HepG2 (cell line): ENCODE results near the gene BLID. TPM values are rescaled to one million over a fixed set of nuclear protein-coding genes. Genes with fewer than 3 reads are reported as not detected.

ENCODE experiments used
- ATAC-seq: fragments of 200-7000 bp; cut with Tn5 transposase; 3 replicates; pipeline ENCODE4 v1.9.1; 2020; ENCODE audit warnings: mild to moderate bottlenecking, moderate library complexity
- BruUV-seq: library from RNA; stranded (reverse); fragments of 400-500 nt; replicated peaks from 2 replicates; lab custom pipeline; 2021; lab: Mats Ljungman, UMichigan
- CTCF ChIA-PET: fragments of 300-600 bp; formaldehyde crosslinking; extraction: SDS; loops from one replicate; lab custom pipeline; 2021; ENCODE audit warnings: low total read pairs, inconsistent platforms, low intra/inter-chr PET ratio; lab: Yijun Ruan, JAX
- POLR2A ChIA-PET: fragments of 350-600 bp; sonication (Branson Sonifier 250); formaldehyde crosslinking; loops from one replicate; lab custom pipeline; 2020; ENCODE audit warnings: antibody characterized with exemption, inconsistent platforms; lab: Yijun Ruan, JAX
- DNase-seq: peaks from one replicate; pipeline ENCODE4 v3.0.0-alpha.2; 2015; ENCODE audit warnings: low spot score
- FAIRE-seq: peaks from 3 replicates; lab custom pipeline; 2011; peaks lifted over from hg19 to GRCh38; lab: Jason Lieb, UNC
- H2AFZ ChIP-seq: one replicate; pipeline ENCODE4 v1.6.1; 2011; ENCODE audit warnings: low read length, inconsistent platforms
- H3K27ac ChIP-seq: fragments of 300-600 bp; 3 replicates; pipeline ENCODE4 v1.8.0; 2011; ENCODE audit warnings: mixed run types, mild to moderate bottlenecking, mixed read lengths, low read length, inconsistent platforms; ENCODE audit not compliant: insufficient read depth; ENCODE audit errors: extremely low read length
- H3K27me3 ChIP-seq, 2 experiments: fragments of 200-600 bp in 1 of 2; 2 replicates in 1 of 2; 3 replicates in 1 of 2; pipeline versions ENCODE4 v1.6.0 to v1.8.0; 2011; ENCODE audit warnings: low read length in 2 of 2, mild to moderate bottlenecking in 2 of 2, moderate library complexity in 2 of 2, inconsistent platforms in 1 of 2; ENCODE audit not compliant: insufficient read depth in 2 of 2, control insufficient read depth in 1 of 2
- H3K36me3 ChIP-seq, 2 experiments: fragments of 200-600 bp in 1 of 2; replicated peaks in 1 of 2; 2 replicates in 1 of 2; 3 replicates in 1 of 2; pipeline versions ENCODE4 v1.5.1 to v1.8.0; 2011; ENCODE audit warnings: low read length in 2 of 2, inconsistent platforms in 1 of 2; ENCODE audit not compliant: insufficient read depth in 2 of 2, control insufficient read depth in 1 of 2
- H3K4me1 ChIP-seq: 2 replicates; pipeline ENCODE4 v1.5.1; 2012; ENCODE audit warnings: low read length, inconsistent platforms; ENCODE audit not compliant: insufficient read depth
- H3K4me2 ChIP-seq: 2 replicates; pipeline ENCODE4 v1.6.0; 2011; ENCODE audit warnings: low read depth, low read length, inconsistent platforms
- H3K4me3 ChIP-seq, 3 experiments: fragments of 200-600 bp in 1 of 3; sonication (generic), shearing (Covaris generic) in 1 of 3; replicated peaks in 1 of 3; 2 replicates each; pipeline ENCODE4 v1.5.1; 2011 to 2016; ENCODE audit warnings: low read length in 3 of 3, inconsistent platforms in 2 of 3, low read depth in 2 of 3, mild to moderate bottlenecking in 2 of 3, control low read depth in 1 of 3, mixed read lengths in 1 of 3; ENCODE audit not compliant: insufficient read depth in 1 of 3
- H3K79me2 ChIP-seq: one replicate; pipeline ENCODE4 v1.6.1; 2011; ENCODE audit warnings: low read length, inconsistent platforms; ENCODE audit not compliant: insufficient read depth
- H3K9ac ChIP-seq: 2 replicates; pipeline ENCODE4 v1.6.0; 2011; ENCODE audit warnings: mild to moderate bottlenecking, low read depth, low read length, inconsistent platforms; ENCODE audit not compliant: insufficient read depth
- H3K9me3 ChIP-seq: 2 replicates; pipeline ENCODE4 v1.5.1; 2012; ENCODE audit warnings: mild to moderate bottlenecking, low read length
- H4K20me1 ChIP-seq: 2 replicates; pipeline ENCODE4 v1.6.0; 2011; ENCODE audit warnings: inconsistent platforms, mild to moderate bottlenecking, low read length, moderate library complexity; ENCODE audit not compliant: insufficient read depth
- FIP1L1 ChIP-seq: fragments of 200-400 bp; formaldehyde crosslinking; IDR thresholded peaks from 2 replicates; pipeline ENCODE4 v1.6.1; 2018; ENCODE audit warnings: low read depth, mild to moderate bottlenecking, low read length, moderate library complexity, borderline replicate concordance; ENCODE audit not compliant: insufficient read depth
- FOXO1 ChIP-seq: sonication (generic); formaldehyde crosslinking; IDR thresholded peaks from 2 replicates; pipeline ENCODE4 v1.4.0; 2020; ENCODE audit warnings: missing genetic modification reagents
- KMT2A ChIP-seq: sonication (generic); formaldehyde crosslinking; IDR thresholded peaks from 2 replicates; pipeline ENCODE4 v1.4.0; 2020; ENCODE audit warnings: missing genetic modification reagents
- MBD4 ChIP-seq: IDR thresholded peaks from 2 replicates; pipeline ENCODE4 v1.6.1; 2012; ENCODE audit warnings: low read length, inconsistent platforms, borderline replicate concordance
- NKX3-1 ChIP-seq: sonication (generic); formaldehyde crosslinking; IDR thresholded peaks from 2 replicates; pipeline ENCODE4 v1.5.0; 2020; ENCODE audit warnings: missing genetic modification reagents
- NPAS2 ChIP-seq: sonication (generic); formaldehyde crosslinking; IDR thresholded peaks from 2 replicates; pipeline ENCODE4 v1.8.0; 2022; ENCODE audit warnings: mild to moderate bottlenecking, missing genetic modification reagents, borderline replicate concordance
- ONECUT2 ChIP-seq: sonication (generic); formaldehyde crosslinking; IDR thresholded peaks from 2 replicates; pipeline ENCODE4 v1.4.0; 2020; ENCODE audit warnings: missing genetic modification reagents
- PAF1 ChIP-seq: IDR thresholded peaks from 2 replicates; pipeline ENCODE4 v1.6.1; 2016; ENCODE audit warnings: missing genetic modification reagents, missing compliant biosample characterization
- RERE ChIP-seq: IDR thresholded peaks from 2 replicates; pipeline ENCODE4 v1.6.1; 2016; ENCODE audit warnings: low read depth, missing genetic modification reagents, missing compliant biosample characterization
- SMC3 ChIP-seq: IDR thresholded peaks from 2 replicates; pipeline ENCODE4 v1.6.1; 2011; ENCODE audit warnings: low read length, improper control_type of control experiment
- SNRNP70 ChIP-seq: fragments of 200-400 bp; formaldehyde crosslinking; IDR thresholded peaks from 2 replicates; pipeline ENCODE4 v1.6.1; 2017; ENCODE audit warnings: mild to moderate bottlenecking, low read depth, low read length, moderate library complexity
- ZKSCAN8 ChIP-seq: IDR thresholded peaks from 2 replicates; pipeline ENCODE4 v1.6.1; 2016; ENCODE audit warnings: borderline replicate concordance, missing genetic modification reagents, missing compliant biosample characterization
- ZNF629 ChIP-seq: sonication (generic); formaldehyde crosslinking; conservative IDR thresholded peaks from 2 replicates; pipeline ENCODE4 v1.5.0; 2020; ENCODE audit warnings: missing genetic modification reagents
- ZNF7 ChIP-seq: IDR thresholded peaks from 2 replicates; pipeline ENCODE4 v1.6.1; 2016; ENCODE audit warnings: missing biosample characterization, missing genetic modification reagents
- WGBS: methylation state at CpG from one replicate; pipeline ENCODE4 v1.1.6; 2017; ENCODE audit warnings: low lambda C conversion rate; 5-methylcytosine and 5-hydroxymethylcytosine counted together
- in situ Hi-C: cut with HindIII; loops from 2 replicates; pipeline ENCODE4 v1.10.0; 2017; ENCODE audit warnings: low pct_unique_long_range_greater_than_20kb; ENCODE audit not compliant: extremely low pct_ligation_motif_present
- intact Hi-C: fragments of 100-400 bp; cut with micrococcal nuclease; formaldehyde crosslinking; loops from one replicate; pipeline ENCODE4 v1.10.0; 2022; ENCODE audit not compliant: unreplicated experiment
- polyA plus RNA-seq, 8 experiments: library from polyadenylated mRNA; depleted of rRNA in 3 of 8; stranded (reverse) in 7 of 8; unstranded in 1 of 8; fragments of >200 nt; fragmentation: Illumina TruSeq in 4 of 8; extraction: Trizol in 4 of 8; gene quantifications; 2 replicates each; pipeline versions ENCODE4 v1.2.1 to v1.2.3, GENCODE V29; 2011 to 2016; ENCODE audit warnings: low read depth in 4 of 8, missing spikeins in 1 of 8, mixed read lengths in 1 of 8; ENCODE audit not compliant: insufficient read depth in 1 of 8
- total RNA-seq, 5 experiments: library from RNA; depleted of rRNA; stranded (reverse); fragments of >200 nt; fragmentation: Illumina TruSeq; extraction: Trizol; gene quantifications; 2 replicates each; pipeline ENCODE4 v1.2.3, GENCODE V29; 2016; ENCODE audit warnings: low read depth in 1 of 5

BLID gene
- total and polyA plus RNA-seq, 2 of the 13 experiments (the other 11 are each of a cell fraction or from before 2014, with no cell fraction given) = not detected

GRCh38 chr11:122076512-122077120, 39.4 kb downstream of the BLID start:
- no peaks in the 10 kb centered on the region for H4K20me1 ChIP-seq
- H3K9me3 ChIP-seq = no peaks in the 10 kb centered on the region
- FAIRE-seq (no peak), ATAC-seq (no peak), DNase-seq (no peak)
- H3K4me2 ChIP-seq = no peak overlapping the region
- no peak overlapping the region for H2AFZ ChIP-seq
- no peak for TF ChIP-seq ZNF629 (CRISPR knock-in tag)
- no peak for TF ChIP-seq SMC3
- no peak for TF ChIP-seq ZKSCAN8 (CRISPR knock-in tag)
- TF ChIP-seq ZNF7 (CRISPR knock-in tag) = no peak
- TF ChIP-seq MBD4 = no peak
- no peak for TF ChIP-seq KMT2A (CRISPR knock-in tag)
- no peak for TF ChIP-seq FOXO1 (CRISPR knock-in tag)
- no peak for TF ChIP-seq SNRNP70
- no peak for TF ChIP-seq RERE (CRISPR knock-in tag)
- no peak for TF ChIP-seq NPAS2 (CRISPR knock-in tag)
- TF ChIP-seq FIP1L1 = no peak
- no peak for TF ChIP-seq ONECUT2
- no peak for TF ChIP-seq PAF1 (CRISPR knock-in tag)
- no peak for TF ChIP-seq NKX3-1
- H3K9ac ChIP-seq = no peak overlapping the region
- no peaks in the 10 kb centered on the region for H3K4me1 ChIP-seq
- in situ Hi-C loops = no loop called here
- CTCF ChIA-PET = no interaction called here
- H3K27me3 ChIP-seq = no peaks in the 10 kb centered on the region
- 8% methylated on average over 6 of the region's 6 CpGs for WGBS
- H3K79me2 ChIP-seq = no peaks in the 10 kb centered on the region
- no TSS peak for BruUV-seq
- POLR2A ChIA-PET = no interaction called here
- H3K27ac ChIP-seq = no peak overlapping the region
- intact Hi-C loops = no loop called here
- H3K4me3 ChIP-seq = no peak overlapping the region
- no peaks in the 10 kb centered on the region for H3K36me3 ChIP-seq
